Measurements from ENCODE around the gene KLK14. TPM values are rescaled to one million over a fixed set of nuclear protein-coding genes. Genes with fewer than 3 reads are reported as not detected.

Gene KLK14
- total RNA-seq, 1 donor from 2014 or later, result not detected

GRCh38 chr19:51086153-51086850 is 3.6 kb upstream of the KLK14 start:
- DNase-seq (ENCODE audit: low spot score), result no peak

DNA sequence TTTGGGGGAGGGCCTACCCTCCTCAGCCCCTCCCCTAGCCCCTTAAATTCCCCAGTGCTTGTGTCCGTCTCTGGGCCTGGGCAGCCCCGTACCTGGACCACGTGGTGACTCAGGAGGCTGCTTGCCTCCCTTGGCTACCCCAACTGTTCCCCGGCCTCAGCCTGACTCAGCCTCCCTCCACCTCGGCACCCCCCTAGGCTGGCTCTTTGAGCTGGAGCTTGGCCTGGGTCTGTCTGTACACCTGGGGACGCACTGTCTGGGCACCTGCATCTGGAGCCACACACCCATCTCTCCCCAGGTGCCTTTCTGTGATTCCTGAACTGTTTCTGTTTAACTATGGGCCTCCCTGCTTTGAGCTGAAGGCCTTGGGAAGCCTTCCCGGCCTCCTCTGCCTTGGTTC is 1.8 kb upstream of the KLK14 start:
- DNase-seq (ENCODE audit: low spot score), result no peak

DNA sequence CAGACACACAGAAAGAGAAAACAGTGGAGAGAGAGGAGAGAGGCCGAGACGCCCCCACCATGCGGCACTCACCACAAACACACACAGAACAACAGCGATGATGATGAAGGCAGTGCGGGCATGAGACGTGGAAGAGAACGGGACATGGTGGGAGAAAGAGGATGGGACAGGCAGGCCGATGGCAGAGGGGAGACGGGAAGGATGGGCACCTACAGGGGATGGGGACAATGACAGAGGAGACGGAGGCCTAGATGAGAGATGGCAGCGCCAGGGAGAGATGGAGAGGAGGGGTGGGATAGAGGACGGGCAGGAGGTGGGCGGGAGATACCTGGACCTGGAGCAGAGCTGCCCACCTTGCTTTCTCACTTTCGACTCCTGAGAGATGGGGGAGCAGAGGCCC is 1.1 kb upstream of the KLK14 start:
- DNase-seq (ENCODE audit: low spot score), result no peak

GRCh38 chr19:51083181-51083580 is 494 bp upstream of the KLK14 start:
- DNase-seq (ENCODE audit: low spot score), result no peak

DNA sequence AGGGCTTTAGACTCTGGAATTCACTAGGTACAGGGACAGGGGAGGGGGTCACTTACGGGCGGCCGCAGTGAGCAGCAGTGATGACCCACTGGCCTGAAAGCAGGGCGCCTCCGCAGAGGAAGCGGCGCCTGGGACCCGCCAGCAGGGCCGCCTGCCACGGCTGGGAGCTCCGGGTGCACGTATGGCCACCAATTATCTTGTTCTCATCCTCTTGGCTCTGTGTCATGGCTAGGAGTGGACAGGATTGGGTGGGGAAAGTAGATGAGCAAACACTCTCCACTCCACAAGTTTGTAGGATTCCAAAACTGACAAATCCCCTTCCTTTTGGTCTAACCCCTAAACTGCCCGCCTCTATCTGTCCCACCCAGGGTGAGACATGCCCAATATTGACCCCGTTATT is 1.2 kb downstream of the KLK14 start:
- DNase-seq (ENCODE audit: low spot score), result no peak

DNA sequence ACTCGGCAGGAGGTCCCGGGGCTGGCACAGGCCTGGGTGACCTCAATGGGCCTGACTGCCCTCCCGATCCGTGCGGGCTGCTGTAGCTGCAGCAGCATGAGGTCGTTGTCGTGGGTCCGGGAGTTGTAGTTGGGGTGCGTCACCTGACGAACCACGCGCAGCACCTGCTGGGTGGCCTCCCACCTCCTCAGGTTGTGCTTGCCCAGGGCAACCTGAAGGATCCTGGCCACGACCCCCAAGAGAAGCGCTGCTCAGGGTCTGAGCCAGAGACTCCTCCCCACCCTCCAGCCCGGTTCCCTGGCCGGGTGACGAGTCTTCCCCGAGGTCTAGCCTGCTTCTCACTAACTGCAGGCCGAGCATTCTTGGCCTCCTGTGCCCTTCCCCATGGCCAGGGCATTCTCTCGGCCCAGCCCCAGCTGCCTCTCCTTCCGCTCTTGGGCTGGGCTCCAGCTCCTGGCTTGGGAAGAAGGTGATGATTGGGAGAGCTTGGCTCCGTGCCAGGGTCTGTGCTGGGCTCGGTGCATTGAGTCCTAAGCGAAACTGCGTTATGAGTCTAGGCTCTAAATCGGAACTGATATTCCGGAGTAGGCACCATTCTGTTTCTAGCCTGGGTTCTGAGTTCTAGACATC is 3.1 kb downstream of the KLK14 start:
- no peak for DNase-seq (ENCODE audit: low spot score)

DNA sequence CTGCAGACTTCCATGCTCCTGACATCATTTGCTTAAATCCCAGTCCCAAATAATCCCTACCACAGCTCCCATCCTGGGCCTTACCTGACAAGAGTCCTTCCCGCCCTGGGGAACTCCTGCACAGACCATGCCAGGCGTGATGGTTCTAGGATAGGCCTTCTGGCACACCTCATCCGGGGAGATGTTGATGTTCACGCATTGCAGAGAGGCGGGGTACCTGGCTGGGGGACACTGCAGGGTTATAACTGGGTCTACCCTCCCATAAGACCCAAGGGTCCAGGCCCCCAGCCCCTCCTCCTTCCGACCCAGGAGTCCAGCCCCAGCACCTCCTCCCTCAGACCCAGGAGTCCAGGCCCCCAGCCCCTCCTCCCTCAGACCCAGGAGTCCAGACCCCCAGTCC is 4.0 kb downstream of the KLK14 start:
- DNase-seq (ENCODE audit: low spot score), result no peak

DNA sequence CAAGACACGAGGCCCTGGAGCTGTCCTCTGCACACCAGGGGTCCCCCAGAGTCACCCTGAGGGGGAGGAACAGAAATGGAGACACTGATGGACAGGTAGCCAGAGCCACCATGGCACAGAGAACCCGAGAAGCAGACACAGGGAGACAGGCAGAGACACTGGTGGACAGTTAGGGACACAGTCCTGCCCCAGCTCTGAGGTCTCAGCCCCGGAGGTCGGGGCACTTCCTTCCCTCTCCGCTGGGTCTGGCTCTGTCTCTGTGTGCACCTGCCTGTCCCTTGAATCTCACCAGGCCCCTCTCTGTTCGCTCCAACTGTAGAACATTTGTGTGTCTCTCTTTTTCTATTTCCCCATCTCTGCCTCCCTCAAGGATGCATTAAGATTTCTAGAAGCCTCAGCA is 4.6 kb downstream of the KLK14 start:
- no peak for DNase-seq (ENCODE audit: low spot score)

DNA sequence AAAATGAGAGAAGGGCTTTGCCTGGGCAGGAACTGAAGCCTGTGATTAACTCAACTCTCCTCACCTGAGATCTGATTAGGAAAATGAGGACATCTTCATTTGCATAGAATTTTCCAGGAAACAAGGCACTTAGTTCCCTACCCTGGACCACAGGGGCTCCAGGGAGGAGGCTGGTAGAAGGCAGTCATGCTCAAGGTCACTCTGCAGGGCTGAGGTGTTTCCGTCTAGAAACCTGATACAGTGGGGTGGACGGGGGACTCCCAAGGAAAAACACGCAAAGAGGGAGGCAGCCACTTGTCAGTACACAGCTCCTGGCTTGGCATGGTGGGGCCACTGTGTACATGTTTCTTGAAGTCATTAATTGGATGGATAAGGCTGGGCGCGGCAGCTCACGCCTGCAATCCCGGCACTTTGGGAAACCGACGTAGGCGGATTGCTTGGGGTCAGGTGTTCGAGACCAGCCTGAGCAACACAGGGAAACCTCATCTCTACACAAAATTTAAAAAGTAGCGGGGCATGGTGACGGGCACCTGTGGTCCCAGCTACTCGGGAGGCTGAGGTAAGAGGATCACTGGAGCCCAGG is 6.0 kb downstream of the KLK14 start:
- DNase-seq (ENCODE audit: low spot score), result no peak

GRCh38 chr19:51075998-51076397 is 6.7 kb downstream of the KLK14 start:
- DNase-seq (ENCODE audit: low spot score), result no peak

GRCh38 chr19:51071095-51071405 is 11.6 kb downstream of the KLK14 start:
- DNase-seq (ENCODE audit: low spot score), result no peak

DNA sequence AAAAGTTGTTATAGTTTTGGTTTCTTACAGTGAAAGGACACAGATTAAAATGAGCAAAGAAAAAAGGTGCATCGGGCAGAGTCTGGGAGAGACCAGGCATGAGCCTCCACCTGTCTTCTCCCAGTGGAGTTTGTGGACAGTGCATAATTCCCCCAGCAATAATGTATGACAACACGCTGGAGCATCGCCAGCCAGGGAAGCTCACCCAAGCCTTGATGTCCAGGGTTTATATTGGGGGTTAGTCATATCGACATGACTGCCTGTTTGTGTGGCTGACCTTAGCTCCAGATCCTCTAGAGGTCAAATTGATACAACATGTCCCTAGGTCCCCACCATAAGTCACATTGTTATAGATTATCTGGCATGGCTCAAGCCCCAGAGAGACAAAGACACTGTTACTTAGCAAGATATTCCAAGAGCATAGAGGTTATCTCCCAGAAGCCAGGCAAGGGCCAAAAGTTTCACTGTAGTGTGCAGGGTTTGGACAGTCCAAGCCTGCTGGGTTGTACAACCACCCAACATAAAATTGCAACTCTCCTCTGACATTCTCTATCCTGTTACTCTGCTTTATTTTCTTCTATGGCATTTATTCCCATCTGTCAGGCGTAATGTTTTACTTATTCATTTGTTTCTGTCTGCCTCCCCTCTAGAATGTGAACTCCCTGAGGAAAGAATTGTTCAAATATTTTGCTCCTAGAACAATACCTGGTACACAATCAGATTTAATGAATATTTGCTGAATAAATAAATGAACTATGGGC is 12.2 kb downstream of the KLK14 start:
- DNase-seq (ENCODE audit: low spot score), result no peak

DNA sequence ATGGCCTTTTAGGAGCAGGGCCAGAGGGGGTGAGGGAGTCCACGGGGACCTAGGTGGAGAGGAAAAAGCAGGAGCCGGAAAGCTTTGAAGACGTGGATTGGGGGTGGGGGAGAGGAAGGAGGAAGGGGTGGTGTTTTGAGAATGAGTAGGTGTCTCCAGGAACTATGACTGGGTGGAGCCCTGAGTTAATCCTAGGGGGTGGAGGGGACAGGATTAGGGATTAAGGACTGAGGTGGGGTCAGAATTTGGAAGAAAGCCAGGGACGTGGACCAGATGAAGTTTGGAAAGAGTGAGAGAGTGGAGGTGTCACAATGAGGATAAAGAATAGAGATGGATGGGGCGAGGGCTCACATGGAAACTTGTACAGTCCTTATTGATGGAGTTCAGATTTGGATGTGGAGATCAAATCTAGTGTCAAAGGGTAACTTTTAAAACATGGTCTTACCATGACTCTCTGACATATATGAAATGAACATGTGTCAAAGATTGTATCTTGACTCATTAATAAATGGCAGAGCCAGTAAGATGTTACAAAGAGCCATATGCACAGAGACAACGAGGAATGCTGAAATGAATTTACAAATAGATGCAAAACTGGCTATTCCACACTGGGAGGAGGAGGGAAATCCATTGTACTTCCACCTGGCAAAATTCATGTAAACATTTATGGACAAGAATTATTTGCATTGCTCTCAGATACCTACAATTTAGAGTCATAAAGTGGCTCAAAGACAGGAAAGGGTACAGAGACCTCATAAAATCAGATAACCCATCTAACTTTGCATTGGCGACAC is 16.1 kb downstream of the KLK14 start:
- DNase-seq (ENCODE audit: low spot score), result no peak

- no peak for DNase-seq (ENCODE audit: low spot score)
Observed at GRCh38 chr19:51065221-51065960, 17.3 kb downstream of the KLK14 start.

GRCh38 chr19:51064534-51065220 is 18.0 kb downstream of the KLK14 start, which contains the start of gene KLK13:
Gene KLK13, minus strand, starts transcription at chr19:51065092. Its CDS starts 25 bp downstream, at chr19:51065067.
- DNase-seq (ENCODE audit: low spot score), result no peak

GRCh38 chr19:51063664-51064063 is 19.0 kb downstream of the KLK14 start:
- no peak for DNase-seq (ENCODE audit: low spot score)

DNA sequence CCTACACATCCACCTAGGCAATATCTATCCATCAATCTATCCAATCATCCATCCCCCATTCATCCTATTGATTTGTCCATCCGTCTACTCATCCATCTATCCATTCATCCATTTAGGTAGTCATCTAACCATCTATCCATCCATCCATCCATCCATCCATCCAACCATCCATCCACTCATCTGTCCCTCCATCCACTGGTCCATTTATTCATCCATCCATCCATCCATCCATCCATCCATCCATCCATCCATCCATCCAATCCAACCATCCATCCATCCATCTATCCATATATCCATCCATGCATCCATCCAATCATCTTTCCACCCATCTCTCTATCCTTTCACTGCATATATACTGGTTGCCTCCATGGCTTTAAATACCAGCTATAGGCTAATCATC is 21.7 kb downstream of the KLK14 start:
- no peak for DNase-seq (ENCODE audit: low spot score)

DNA sequence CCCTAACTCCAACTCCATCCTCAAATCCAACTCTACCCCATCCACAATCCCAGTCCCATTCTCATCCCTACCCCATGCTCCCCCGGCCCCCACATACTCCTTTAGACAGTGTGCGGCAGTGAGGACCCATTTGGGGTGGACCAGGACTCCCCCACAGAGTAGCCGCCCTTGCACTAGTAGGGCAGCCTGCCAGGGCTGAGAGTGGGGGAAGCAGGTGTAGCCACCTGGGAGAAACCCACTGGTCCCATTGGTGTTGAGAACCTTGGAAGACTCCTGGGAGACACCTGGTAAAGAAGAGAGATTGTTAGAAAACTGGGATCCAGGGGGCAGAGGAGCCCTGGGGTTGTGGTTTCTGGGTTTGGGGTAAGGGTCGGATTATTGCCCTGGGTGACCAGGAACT is 22.4 kb downstream of the KLK14 start:
- DNase-seq (ENCODE audit: low spot score), result no peak

DNA sequence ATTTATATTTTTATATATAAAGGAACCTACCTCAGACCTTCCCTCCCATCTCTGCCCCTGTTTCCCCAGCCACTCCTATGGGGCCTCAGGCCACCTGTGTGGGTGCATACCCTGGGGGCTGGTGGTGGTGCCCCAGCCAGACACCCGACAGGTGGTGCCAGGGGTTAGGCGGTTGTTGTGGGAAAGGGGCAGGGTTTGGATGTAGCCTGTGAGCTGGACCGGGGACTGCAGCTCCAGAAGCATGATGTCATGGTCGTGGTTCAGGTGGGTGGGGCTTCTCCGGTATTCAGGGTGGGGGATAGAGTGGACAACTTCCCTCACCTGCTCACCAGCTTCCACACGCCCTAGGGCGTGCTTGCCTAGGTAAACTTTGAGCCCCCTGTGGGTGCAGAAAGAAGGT is 23.0 kb downstream of the KLK14 start:
- DNase-seq (ENCODE audit: low spot score), result no peak

GRCh38 chr19:51055866-51056265 is 26.8 kb downstream of the KLK14 start:
- no peak for DNase-seq (ENCODE audit: low spot score)

DNA sequence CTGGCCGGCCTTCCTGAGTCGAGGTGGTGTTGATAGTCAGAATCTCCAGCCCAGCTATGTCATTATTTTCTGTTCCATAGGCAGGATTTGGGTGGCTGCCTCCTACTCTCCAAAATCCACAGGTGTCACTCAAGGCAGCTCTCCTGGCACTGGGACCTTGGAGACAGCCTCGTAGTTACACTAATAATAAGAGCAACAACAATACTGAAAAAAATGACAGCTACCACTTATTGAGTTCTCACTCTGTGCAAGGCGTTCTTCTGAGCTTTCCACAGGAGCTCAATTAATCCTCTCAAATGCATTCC is 35.7 kb downstream of the KLK14 start:
- no peak for DNase-seq (ENCODE audit: low spot score)
